HG02981 (cell line): ENCODE data around the gene IRF2BPL.
"Not testable (repeated sequence)": the region's sequence is repeated elsewhere in the genome, so short reads cannot be mapped to it uniquely, and the experiment has no call there.

Experiments
- ATAC-seq: cut with Tn5 transposase; IDR thresholded peaks from one replicate; pipeline ENCODE4 v1.9.1; 2021; ENCODE audit warnings: mild to moderate bottlenecking, moderate library complexity; ENCODE audit not compliant: unreplicated experiment

The IRF2BPL gene

DNA sequence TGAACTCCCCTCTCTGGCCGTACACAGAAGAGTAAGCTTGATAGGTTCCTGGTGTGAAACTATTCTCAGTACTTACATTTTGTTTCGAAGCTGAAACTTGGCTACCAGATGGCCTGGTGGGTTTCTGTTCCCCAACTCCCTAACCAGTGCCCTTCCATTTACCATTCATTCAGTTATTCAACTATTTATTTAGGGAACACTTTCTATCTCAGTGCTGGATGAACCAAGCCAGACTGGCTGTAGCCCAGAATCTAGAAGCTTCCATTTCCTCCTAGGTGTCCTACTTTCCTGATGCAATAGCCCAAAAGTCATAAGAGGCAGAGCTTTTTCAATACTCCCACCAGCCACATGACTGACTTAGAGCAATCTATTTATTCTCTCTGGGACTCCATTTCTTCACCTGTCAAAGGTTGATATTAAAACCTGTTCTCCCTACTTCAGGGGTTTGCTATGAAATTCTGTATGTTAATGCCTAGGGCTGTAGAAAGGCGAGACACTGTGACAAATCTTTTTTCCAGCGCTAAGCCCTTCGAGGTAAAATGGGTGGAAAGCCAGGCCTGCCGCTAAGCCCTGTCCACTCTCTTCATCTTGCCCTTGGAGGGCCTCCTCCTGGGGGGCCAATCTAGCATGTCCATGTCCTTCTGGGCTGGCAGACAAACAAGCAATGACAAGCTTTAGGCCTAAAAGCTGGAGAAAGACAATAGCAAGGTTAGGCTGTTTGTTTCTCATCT, 8.1 kb upstream of the IRF2BPL start:
- no peak for ATAC-seq

DNA sequence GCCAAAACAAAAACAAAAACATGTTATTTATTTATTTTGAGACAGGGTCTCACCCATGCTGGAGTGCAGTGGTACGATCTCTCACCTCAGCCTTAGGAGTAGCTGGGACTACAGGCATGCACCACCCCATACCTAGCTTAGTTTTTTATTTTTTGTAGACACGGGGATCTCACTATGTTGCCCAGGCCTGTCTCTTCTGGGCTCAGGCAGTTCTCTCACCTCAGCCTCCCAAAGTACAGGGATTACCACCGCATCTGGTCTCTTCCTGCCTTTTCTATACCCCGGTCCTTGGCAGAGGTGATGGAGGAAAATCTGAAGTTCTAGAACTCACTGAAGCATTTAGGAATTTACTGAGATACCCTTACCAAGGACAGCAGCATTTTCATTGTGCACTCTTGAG, 6.8 kb upstream of the IRF2BPL start:
- ATAC-seq, result no peak

DNA sequence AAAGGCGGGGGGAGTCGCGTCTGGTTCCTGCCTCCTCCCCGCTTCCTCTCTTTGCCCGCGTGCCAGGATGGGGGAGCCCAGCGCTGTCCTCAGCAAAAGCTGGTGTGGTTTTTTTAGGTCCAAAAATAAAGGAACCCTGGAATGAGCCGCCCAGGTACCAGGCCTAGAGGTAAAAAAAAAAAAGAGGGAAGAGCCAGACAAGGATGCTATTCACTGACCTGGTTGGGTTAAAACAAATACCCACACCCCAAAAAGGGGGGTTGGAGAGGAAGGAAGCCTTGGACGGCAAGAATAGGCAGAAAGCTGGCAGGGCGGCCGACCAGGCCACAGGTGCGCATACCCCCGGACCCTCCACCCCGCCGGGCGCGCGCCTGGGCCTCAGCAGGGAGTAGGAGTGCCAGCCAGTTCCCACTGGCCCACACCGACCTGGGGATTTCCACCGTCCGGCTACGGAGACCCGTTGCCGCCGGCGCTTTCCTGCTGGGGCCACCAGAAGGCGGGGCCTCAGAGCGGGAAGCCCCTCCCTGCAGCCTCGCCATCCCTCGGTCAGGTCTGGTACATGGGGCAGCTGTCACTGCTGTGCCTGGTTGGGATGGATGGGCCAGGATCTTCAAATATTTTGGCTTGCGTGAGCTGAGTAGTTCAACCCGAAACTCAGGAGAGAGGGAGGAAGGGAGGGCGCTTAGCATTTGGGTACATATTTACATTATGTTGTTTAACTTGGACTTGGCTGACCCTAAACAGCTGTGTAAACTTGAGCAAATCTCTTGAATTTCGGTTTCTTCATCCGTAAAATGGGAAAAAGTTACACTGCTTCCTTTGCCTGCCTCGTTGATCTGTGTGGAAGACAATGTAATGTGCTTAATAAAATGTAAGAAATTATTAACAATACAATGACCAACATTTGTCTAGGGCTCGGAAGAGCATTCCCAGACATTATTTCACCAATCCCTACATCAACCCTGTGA, 5.4 kb upstream of the IRF2BPL start:
- peak; percentile 77 for ATAC-seq

DNA sequence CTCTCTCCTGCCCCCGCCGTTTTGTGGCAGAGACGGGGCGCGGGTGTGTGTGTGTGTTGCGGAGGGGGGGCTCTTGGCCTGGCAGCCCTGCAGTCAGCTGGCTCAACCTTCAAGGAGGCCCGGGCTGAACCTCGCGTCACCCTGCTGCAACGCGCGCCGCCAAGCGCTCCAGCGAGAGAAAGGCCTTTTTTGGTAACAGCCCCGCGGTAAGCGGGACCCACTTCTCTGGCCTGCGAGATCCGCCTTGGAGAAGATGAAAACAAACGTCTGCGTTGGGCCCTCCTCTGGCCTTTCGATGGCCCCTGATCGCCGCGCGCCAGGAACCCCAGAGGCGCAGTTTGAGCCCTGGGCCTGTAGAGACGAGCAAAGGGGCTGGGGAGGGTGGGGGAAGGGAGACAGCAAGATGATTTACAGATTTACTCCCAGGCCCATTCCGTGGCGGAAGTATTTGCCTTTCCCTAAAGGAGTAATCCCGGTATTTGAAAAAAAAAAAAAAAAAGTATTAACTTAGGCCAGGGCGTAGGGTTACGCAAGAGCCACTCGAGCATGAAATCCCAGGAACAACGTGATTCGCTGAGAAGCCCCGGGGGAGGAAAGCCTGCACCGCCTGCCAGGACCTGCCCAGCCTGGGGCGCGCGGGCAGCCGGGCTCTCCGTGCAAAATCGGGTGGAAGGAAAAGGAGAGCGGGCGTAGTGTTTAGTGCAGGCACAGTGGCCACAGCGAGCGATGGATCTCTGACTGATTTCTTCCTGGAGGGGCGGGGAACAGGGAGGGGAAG, 4.5 kb upstream of the IRF2BPL start:
- no peak for ATAC-seq

DNA sequence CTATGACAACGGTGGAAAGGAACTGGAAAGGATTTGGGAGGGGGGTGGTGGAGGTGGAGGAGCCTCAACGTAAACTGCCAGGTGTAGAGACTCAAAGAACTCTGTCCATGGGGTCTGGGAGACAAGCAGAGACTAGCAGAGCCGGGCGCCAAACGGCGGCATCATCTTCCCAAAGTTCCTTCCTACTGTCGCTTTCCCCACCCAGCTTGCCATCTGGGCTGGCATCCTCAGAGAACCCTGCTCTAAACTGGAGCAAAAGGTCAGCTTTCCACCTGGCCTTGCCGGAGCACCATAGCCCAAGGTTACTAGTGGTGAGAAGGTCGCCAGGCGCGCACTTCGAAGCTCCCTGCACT, 4.0 kb upstream of the IRF2BPL start:
- ATAC-seq, result no peak

DNA sequence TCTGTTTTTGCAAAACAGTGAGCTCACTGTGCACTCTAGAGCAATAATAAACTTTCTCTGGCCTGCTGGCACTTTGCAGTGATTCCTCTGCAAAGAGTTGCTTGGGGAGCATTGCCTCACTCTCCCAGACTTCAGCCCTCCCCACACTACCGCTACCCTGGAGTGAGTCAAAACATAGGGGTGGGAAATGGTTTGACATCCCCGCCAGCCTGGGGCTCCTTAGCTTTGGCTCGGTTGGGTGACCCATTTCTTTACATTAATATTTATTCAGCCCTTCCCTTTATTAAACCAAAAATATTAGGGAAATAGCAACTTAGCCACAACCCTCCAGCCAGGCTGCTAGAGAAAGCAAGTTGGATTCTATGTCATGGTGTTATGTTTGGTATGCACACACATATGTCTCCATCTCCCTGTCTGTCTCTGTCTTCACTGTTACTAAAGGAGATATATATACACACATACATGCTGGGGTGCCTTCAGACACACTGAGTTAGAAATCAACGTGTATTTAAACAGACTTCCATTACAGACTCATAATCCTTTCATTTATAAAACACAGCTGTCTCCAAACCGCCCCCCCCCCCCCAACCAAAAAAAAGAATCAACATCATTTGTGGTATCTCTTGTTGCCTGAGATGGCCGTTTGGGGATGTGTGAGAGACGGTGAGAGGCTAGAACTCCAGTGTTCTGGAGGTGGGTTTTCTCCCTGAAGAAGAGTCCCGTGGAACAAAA, 3.4 kb upstream of the IRF2BPL start:
- no peak for ATAC-seq

DNA sequence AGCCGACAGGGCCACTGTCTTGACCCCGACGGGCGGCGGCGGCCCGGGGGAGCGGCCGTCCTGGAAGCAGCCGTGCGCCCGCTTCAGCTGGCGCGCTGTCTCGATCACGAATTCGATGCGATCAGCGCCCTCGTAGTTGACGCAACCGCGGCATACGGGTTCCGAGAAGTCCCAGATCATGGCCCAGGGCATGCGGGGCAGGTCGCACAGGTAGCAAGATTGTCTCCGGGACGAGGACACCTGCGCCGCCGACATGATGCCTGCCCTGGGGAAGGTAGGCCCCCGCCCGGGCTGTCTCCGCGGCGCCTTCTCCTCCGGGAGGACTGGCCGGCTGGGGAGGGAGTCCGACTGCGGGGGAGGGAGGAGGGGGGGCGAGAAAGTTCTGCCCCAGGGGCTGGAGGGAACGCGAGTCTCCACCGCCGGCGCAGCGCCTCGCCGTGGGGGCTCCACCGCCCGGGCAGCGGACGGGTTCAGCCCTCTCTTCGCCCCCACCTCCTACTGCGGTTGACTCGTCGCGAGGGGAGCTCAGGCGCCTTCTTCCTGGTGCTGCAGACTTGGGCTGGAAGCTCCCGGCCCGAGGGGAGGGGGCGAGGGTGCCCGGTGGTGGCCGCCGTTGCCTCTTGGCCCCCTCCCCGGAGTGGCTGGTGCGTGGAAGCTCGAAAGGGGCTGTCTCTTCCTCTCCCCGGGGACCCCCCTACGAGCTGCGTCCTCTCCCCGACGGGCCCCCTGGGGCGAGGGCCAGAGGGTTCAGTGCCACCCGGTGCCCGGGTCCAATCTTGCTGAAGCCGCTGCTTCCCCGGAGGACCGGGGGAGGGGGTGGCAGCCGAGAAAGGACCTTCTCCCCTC, 747 bp downstream of the IRF2BPL start:
- peak; percentile 28 for ATAC-seq

DNA sequence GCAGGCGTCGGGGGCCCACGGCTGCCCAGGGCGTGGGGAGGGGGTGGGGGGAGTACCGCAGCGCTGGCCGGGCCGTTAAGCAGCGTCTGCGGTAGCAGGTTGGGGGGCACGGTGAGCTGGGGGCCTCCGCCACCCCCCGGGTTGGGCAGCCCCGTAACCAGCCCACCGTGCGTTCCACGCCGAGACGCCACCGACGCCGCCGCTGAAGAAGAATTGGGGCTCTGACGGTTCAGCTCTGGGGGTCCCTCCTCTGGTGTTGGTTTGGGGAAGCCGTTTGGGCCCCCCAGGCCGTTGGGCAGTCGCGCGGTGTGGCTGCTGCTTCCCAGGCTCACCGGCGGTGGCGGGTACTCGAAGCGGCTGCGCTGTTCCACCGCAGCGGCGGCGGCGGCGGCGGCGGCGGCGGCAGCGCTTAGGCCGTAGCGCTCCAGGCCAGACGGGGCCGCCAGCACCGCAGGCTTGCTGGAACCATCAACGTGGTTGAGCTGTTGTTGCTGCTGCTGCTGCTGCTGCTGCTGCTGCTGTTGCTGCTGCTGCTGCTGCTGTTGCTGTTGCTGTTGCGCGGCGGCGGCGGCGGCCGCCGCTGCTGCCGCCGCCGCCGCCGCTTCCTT, 1.5 kb downstream of the IRF2BPL start:
- ATAC-seq, result no peak

DNA sequence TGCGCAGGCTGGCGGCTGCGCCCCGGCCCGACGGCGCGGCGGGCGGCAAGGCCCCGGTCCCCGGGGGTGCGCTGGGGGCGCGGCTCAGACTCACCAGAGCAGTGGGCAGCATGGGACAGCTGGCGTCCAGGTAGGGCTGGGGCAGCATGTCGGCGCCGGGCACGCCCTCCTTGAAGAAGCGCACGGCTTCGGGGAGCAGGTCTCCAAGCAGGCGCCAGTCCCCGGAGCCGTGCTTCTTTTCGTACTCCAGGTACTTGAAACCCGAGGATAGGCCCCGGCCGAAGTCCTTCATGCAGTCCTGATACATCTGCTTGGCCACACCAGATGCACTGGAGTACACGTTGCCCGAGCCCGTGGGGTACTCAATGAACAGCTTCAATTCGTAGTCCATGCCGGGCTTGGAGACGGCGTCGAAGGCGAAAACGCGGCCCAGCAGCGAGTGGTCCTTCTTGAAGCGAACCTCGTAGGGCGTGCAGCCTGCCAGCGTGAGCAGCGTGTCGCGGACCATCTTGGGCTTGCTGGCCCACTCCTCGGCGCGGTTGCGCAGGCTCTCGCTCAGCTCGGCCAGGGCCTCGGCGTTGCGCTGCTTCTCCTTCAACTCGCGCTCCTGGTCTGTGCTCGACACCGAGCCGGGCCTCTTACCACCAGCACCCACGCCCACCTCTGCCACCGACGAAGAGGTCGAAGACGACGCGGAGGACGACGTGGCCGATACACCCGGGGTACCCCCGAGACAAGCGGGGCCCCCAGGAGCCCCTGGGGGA, 2.2 kb downstream of the IRF2BPL start:
- no peak for ATAC-seq

DNA sequence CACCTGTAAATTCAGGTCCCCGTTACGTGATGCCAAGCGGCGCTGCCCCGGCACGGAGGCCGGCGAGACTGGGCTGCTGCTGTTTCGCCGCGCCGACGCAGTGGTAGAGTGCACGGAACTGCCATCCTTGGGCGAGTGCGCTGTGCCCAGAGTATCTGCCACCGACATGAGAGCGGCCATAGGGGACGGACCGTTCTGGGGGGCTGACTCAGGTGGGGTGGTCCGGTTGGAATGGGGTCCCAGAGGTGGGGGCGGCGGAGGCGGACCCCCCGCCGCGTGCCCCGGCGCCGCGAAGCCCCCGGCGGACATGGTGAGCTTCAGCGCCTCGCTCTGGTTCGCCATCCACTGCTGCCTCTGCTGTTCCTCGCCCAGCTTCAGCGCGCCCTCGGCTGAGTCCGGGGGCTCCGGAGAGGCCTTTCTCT, 2.8 kb downstream of the IRF2BPL start:
- ATAC-seq, result no peak

DNA sequence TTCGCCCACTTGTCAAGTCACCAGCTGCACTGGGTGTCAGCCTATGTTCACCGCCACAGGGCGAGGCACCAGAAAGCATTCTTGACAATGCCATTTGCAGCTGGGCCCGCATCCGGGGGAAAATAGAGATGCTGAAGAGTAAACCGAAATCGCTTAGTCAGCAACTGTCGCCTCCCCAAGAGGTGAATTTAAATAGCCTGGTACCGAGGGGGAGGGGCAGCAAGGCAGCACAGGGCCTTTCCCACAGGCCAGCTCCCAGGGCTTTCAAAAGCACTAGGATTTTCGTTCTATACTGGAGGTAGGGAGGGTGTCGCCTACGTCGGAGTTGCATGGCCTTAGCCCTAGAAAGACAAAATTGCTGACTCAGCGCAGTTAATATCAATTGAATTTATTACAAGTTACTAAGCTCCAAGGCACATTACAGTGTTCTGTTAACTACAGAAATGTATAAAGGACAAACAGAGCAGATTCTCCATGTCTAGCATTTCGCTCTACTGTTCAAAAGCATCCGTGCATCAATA, 4.3 kb downstream of the IRF2BPL start:
- no peak for ATAC-seq

DNA sequence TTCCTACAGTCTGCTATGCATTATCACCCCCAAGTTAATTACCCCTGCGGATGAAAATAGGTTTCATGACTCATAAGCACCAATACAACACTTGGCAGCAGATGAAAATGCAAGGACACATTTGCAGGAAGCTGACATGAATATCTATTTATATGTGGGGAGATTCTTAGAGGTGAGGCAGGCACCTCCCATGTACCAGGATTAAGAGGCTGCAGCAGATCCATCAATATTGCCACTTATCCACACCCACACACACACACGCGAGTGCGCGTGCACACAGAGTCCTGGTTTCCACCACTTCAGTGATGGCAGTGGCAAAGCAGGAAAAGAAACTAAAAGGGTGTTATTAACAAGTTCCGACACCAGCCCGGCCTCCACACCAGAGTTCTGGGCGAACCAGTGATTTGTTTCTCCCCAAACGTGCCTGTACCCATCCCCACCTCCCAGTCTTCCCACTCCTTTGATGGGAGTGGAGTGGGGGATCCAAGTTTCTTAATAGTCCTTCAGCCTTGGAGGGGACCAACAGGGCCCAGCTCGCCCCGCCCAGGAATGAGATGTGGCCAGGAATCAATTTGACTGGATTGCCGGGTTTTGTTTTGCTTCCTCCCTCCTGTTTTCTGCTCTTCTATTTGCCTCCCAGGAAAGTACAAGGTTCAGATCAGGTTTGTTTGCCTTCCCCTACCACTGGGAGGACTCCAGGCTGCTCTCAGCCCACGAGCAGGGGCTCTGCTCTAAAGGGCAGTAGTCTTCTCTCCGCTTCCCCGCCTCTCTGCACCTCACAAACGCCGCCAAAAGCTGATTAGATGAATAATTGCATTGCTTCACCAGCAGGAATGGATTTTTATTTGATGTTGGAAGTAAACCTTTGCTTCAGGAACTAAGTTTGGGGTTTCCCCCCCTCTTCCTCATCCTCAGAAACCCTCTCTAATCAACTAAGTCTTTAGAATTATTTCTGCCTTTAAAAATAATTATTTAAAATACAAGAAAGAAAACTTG, 5.2 kb downstream of the IRF2BPL start:
- ATAC-seq, result no peak

DNA sequence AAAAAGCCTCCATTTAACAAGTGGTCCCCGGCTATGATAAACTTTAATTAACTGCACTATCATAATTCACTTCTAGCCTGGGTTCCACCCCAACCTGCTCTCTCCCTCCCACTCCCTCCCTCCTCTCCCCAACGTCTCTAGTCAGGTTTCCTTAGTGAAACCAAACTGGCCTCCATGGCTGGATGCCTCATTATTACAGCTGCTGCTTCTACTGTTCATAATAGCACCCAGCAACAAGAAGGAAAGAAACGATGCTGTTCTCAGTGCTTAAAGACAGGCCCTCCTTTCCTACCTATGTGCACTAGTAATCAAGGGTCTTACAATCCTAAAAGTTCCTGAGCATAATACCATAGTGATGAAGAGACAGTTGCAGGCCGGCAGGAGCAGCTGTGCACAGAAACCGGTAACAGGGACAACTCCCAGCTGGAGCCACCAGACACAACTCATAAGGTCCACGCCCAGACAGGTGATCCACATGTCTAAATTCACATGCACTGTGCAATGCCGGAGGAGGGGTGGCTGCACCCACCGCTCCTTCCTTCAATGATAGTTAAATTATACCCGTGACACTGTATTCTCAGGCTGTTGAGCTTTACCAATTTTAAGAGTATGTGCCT, 6.2 kb downstream of the IRF2BPL start:
- peak; percentile 55 for ATAC-seq

DNA sequence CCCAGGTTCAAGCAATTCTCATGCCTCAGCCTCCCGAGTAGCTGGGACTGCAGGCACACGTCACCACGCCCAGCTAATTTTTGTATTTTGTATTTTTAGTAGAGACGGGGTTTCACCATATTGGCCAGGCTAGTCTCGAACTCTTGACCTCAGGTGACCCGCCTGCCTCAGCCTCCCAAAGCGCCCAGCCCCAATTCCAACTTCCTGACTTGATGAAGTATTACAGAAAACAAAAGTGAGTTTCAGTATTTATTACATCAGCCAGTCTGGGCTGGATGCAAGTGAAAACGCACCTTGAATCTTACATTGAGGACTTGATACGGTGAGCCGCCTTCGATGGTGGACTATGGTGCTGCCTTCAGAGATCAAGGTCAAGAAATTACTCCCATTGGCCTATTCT, 7.1 kb downstream of the IRF2BPL start:
- not testable (repeated sequence) for ATAC-seq

DNA sequence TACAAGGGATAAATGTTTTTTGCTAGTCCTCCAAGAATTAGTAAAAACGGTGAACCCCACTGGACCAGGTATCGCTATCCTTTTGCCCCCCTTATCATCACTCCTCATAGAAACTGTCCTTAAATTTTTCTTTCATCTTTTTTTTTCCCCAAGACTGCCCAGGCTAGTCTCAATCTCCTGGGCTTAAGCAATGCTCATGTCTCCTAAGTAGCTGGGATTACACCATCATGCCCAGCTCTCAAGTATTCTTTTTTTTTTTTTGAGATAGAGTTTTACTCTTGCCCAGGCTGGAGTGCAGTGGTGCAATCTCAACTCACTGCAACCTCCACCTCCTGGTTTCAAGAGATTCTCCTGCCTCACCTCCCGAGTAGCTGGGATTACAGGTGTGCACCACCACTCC, 9.7 kb downstream of the IRF2BPL start:
- no peak for ATAC-seq

DNA sequence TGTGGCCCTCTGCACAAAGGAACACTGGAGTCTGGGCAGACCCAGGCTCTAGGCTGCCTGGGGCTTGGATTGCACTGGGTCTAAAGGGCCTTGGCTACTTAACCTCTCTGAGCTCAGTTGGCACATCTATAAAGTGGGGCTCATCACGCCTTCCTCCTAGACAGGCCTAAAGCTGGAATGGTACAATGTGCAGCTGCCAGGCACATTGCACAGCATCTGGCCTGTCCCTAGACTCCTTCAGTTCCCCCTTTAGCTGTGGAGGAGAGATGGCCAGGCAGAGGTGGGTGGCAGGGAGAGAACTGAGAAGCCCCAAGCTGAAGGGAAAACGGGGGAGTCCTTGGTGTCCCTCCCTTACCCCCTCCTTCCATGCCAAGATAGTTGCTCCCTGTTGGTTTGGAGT, 10.8 kb downstream of the IRF2BPL start:
- no peak for ATAC-seq

DNA sequence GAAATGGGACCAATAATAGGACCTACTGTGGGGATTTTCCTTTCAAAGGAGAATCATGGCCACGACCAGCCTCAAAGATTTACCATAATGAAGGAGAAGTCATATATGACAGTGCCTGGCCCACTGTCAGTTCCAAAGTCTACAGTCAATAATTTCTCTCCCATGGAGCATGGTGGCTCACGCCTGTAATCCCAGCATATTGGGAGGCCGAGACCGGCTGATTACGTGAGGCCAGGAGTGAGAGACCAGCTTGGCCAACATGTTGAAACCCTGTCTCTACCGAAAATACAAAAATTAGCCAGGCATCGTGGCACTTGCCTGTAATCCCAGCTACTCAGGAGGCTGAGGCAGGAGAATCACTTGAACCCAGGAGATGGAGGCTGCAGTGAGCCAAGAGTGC, 13.8 kb downstream of the IRF2BPL start:
- ATAC-seq, result no peak
